Endothelial cell of umbilical vein (primary cell): Measurements from ENCODE around the gene PCDHGA12. TPM values are rescaled to one million over a fixed set of nuclear protein-coding genes. Genes with fewer than 3 reads are reported as not detected.

ENCODE experiments used
- BruUV-seq: library from RNA; stranded (reverse); fragments of 400-500 nt; replicated peaks from 2 replicates; lab custom pipeline; 2021; lab: Mats Ljungman, UMichigan
- CTCF ChIA-PET: fragments of 300-600, 350-600 bp; sonication (Branson Sonifier 250); formaldehyde crosslinking; loops from one replicate; lab custom pipeline; 2021; ENCODE audit warnings: antibody characterized with exemption, inconsistent platforms; lab: Charles Lee
- POLR2A ChIA-PET: fragments of 300-600, 350-600 bp; sonication (Branson Sonifier 250); formaldehyde crosslinking; loops from one replicate; lab custom pipeline; 2021; ENCODE audit warnings: antibody characterized with exemption, inconsistent platforms; lab: Charles Lee
- DNase-seq: peaks from one replicate; pipeline ENCODE4 v3.0.0-alpha.2; 2011; ENCODE audit warnings: low read depth, low spot score
- FAIRE-seq: peaks from 2 replicates; lab custom pipeline; 2011; peaks lifted over from hg19 to GRCh38; lab: Jason Lieb, UNC
- H2AFZ ChIP-seq: 2 replicates; pipeline ENCODE4 v1.6.0; 2012; ENCODE audit warnings: low read depth, low read length, control low read depth, inconsistent platforms
- H3K27ac ChIP-seq: 2 replicates; pipeline ENCODE4 v1.5.1; 2011; ENCODE audit warnings: low read depth, mild to moderate bottlenecking, control low read depth, low read length, moderate library complexity; ENCODE audit not compliant: insufficient read depth
- H3K27me3 ChIP-seq, 2 experiments: 2 replicates each; pipeline versions ENCODE4 v1.6.0 to v1.6.1; 2011; ENCODE audit warnings: low read length in 2 of 2, mixed read lengths in 1 of 2; ENCODE audit not compliant: control insufficient read depth in 2 of 2, insufficient read depth in 2 of 2
- H3K36me3 ChIP-seq, 2 experiments: 2 replicates in 1 of 2; 3 replicates in 1 of 2; pipeline ENCODE4 v1.5.1; 2011; ENCODE audit warnings: low read length in 2 of 2, mild to moderate bottlenecking in 1 of 2, moderate library complexity in 1 of 2; ENCODE audit not compliant: control insufficient read depth in 2 of 2, insufficient read depth in 2 of 2; ENCODE audit errors: extremely low read depth in 1 of 2
- H3K4me1 ChIP-seq: 3 replicates; pipeline ENCODE4 v1.5.1; 2011; ENCODE audit warnings: mild to moderate bottlenecking, low read length; ENCODE audit not compliant: control insufficient read depth, insufficient read depth; ENCODE audit errors: extremely low read depth
- H3K4me2 ChIP-seq: 2 replicates; pipeline ENCODE4 v1.6.1; 2011; ENCODE audit warnings: low read length, control low read depth, mixed read lengths; ENCODE audit not compliant: insufficient read depth
- H3K4me3 ChIP-seq, 3 experiments: fragments of 200-600 bp in 1 of 3; sonication (generic), shearing (Covaris generic) in 1 of 3; replicated peaks in 1 of 3; 2 replicates each; pipeline ENCODE4 v1.5.1; 2011 to 2016; ENCODE audit warnings: control low read depth in 3 of 3, low read length in 3 of 3, mild to moderate bottlenecking in 2 of 3, inconsistent platforms in 1 of 3, low read depth in 1 of 3, moderate library complexity in 1 of 3; ENCODE audit not compliant: insufficient read depth in 1 of 3
- H3K79me2 ChIP-seq: 2 replicates; pipeline ENCODE4 v1.6.0; 2012; ENCODE audit warnings: low read length, inconsistent platforms; ENCODE audit not compliant: control insufficient read depth, insufficient read depth
- H3K9ac ChIP-seq: replicated peaks from 2 replicates; pipeline ENCODE3; 2011; ENCODE audit warnings: low read length, control low read depth; ENCODE audit not compliant: insufficient read depth; ENCODE audit errors: extremely low read depth
- H3K9me1 ChIP-seq: replicated peaks from 3 replicates; pipeline ENCODE4 v1.6.0; 2011; ENCODE audit warnings: mild to moderate bottlenecking, low read length; ENCODE audit not compliant: control insufficient read depth, insufficient read depth; ENCODE audit errors: extremely low read depth
- H3K9me3 ChIP-seq: replicated peaks from 2 replicates; pipeline ENCODE4 v1.5.1; 2012; ENCODE audit warnings: low read length, inconsistent platforms; ENCODE audit not compliant: control insufficient read depth, insufficient read depth
- H4K20me1 ChIP-seq: replicated peaks from 2 replicates; pipeline ENCODE3; 2011; ENCODE audit warnings: mild to moderate bottlenecking, low read length; ENCODE audit not compliant: control insufficient read depth, insufficient read depth; ENCODE audit errors: extremely low read depth
- EZH2 ChIP-seq: IDR thresholded peaks from 2 replicates; pipeline ENCODE4 v1.6.1; 2012; ENCODE audit warnings: borderline replicate concordance, low read depth, mild to moderate bottlenecking, moderate library complexity, low read length, inconsistent platforms; ENCODE audit not compliant: severe bottlenecking
- FOS ChIP-seq: IDR thresholded peaks from 2 replicates; pipeline ENCODE4 v1.6.1; 2011; ENCODE audit warnings: mild to moderate bottlenecking, low read length, moderate library complexity, borderline replicate concordance; ENCODE audit not compliant: insufficient read depth
- MYC ChIP-seq: IDR thresholded peaks from one replicate; pipeline ENCODE4 v1.6.1; 2011; ENCODE audit warnings: mild to moderate bottlenecking, low read depth, low read length
- POLR2A ChIP-seq: IDR thresholded peaks from 2 replicates; pipeline ENCODE4 v1.6.1; 2012; ENCODE audit warnings: low read depth, mild to moderate bottlenecking, control low read depth, low read length
- dilution Hi-C: fragments of 300-500 bp; cut with MboI; formaldehyde crosslinking; loops from one replicate; pipeline ENCODE4 v1.15.0; 2019; ENCODE audit warnings: low sequenced_read_pairs; ENCODE audit not compliant: extremely low pct_ligation_motif_present
- intact Hi-C: fragments of 100-400 bp; cut with micrococcal nuclease; formaldehyde crosslinking; loops from one replicate; pipeline ENCODE4 v1.10.0; 2022
- polyA plus RNA-seq, 4 experiments: library from polyadenylated mRNA; depleted of rRNA in 3 of 4; stranded (reverse) in 3 of 4; unstranded in 1 of 4; fragments of >200 nt; gene quantifications; 2 replicates each; pipeline versions ENCODE4 v1.2.1 to v1.2.3, GENCODE V29; 2011 to 2012; ENCODE audit warnings: missing spikeins in 1 of 4
- total RNA-seq: library from RNA; stranded (reverse); gene quantifications from 2 replicates; pipeline ENCODE4 v1.2.3, GENCODE V29; 2021
- TF ChIP-seq, protein P1 (sequence below), 2 donors: IDR thresholded peaks; 1 replicate in 1 of 2; 2 replicates in 1 of 2; pipeline ENCODE4 v1.5.1; 2011; ENCODE audit warnings: low read length in 2 of 2, mild to moderate bottlenecking in 2 of 2, moderate library complexity in 2 of 2, control low read depth in 1 of 2, inconsistent platforms in 1 of 2, low read depth in 1 of 2; ENCODE audit not compliant: insufficient read depth in 1 of 2; ENCODE audit errors: extremely low read depth in 1 of 2

PCDHGA12 gene
- total and polyA plus RNA-seq, 2 donors (not counting 3 experiments of a cell fraction or from before 2014, with no cell fraction given), result 4.2 to 9.9 TPM

DNA sequence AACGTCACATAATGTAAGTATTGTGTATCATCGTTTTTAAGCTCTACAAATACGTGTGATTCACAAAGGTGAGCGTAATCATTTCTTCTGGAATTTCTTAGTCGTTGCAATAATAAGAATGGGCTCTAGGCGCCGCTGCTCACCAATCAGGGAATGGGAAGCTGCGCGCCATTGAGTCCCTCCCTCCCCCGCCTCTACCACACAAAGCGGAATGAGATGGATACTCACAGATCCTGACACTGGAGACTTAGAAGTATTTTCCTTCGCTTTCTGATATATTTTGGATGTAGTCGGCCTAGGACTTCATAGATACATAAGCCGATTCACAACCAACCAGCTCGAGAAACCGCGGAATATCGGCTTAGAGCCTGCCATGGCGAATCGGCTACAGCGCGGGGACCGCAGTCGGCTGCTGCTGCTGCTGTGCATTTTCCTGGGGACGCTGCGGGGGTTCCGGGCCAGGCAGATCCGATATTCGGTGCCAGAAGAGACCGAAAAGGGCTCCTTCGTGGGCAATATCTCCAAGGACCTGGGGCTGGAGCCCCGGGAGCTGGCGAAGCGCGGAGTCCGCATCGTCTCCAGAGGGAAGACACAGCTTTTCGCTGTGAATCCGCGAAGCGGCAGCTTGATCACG lies 9.3 kb upstream of the PCDHGA12 start, which contains the start of gene PCDHGA11:
Gene PCDHGA11, plus strand, starts transcription at position 197 of the 634 bp plus-strand sequence. Its CDS starts 177 bp downstream, at position 374.
- H3K4me1 ChIP-seq, result peaks cover 15% of the 10 kb centered on the region
- ChIA-PET POLR2A (interaction anchor here (1.9 to 2.2 kb wide), 2 partner anchors 9 to 137 kb away, joined by 8 read pairs; partner anchors contain the start of gene PCDHGA12), CTCF (interaction anchor here (0.6 to 11.3 kb wide), 40 partner anchors 8 to 212 kb away, joined by 3 to 335 read pairs (median 6); partner anchors contain the start of genes DIAPH1, PCDHB12, PCDHGA1 and PCDHGA10)
- intact Hi-C loops, result loop anchor here (1.0 to 5.0 kb wide), 4 partner anchors 9 to 103 kb away; partner anchors contain the start of genes PCDHGA12, PCDHGA6 and PCDHGB3
- peak within 1 kb of the TSS; percentile 39 to 83 (median 66) for H3K4me3 ChIP-seq
- peak; percentile 71 for FAIRE-seq
- TF ChIP-seq, protein P1, sequence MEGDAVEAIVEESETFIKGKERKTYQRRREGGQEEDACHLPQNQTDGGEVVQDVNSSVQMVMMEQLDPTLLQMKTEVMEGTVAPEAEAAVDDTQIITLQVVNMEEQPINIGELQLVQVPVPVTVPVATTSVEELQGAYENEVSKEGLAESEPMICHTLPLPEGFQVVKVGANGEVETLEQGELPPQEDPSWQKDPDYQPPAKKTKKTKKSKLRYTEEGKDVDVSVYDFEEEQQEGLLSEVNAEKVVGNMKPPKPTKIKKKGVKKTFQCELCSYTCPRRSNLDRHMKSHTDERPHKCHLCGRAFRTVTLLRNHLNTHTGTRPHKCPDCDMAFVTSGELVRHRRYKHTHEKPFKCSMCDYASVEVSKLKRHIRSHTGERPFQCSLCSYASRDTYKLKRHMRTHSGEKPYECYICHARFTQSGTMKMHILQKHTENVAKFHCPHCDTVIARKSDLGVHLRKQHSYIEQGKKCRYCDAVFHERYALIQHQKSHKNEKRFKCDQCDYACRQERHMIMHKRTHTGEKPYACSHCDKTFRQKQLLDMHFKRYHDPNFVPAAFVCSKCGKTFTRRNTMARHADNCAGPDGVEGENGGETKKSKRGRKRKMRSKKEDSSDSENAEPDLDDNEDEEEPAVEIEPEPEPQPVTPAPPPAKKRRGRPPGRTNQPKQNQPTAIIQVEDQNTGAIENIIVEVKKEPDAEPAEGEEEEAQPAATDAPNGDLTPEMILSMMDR (IDR thresholded peaks at IDR 0.05; ENCODE audit: extremely low read depth in 1 of 2, insufficient read depth in 1 of 2, low read depth in 1 of 2, low read length in 2 of 2), result peak; percentile 53 to 71
- TF ChIP-seq POLR2A (no peak), EZH2 (no peak), MYC (no peak), FOS (no peak)
- peaks cover 40 to 84% of the 10 kb centered on the region in 2 experiments for H3K27me3 ChIP-seq
- peak within 1 kb of the TSS; percentile 84 for H2AFZ ChIP-seq
- dilution Hi-C loops, result no loop called here
- peak; percentile 78 for DNase-seq
- no peaks in the 10 kb centered on the region for H3K79me2 ChIP-seq
- H3K36me3 ChIP-seq, result no peaks in the 10 kb centered on the region
- H3K9ac ChIP-seq, result peak within 1 kb of the TSS; percentile 60
- H3K9me1 ChIP-seq, result no peaks in the 10 kb centered on the region
- TSS peak; percentile 41 for BruUV-seq
- H3K27ac ChIP-seq, result no peak within 1 kb of the TSS
- H3K4me2 ChIP-seq, result peak within 1 kb of the TSS; percentile 90
- H3K9me3 ChIP-seq, result peaks cover 8% of the 10 kb centered on the region
- no peaks in the 10 kb centered on the region for H4K20me1 ChIP-seq
